ENCODE results near the gene CMC2.

The CMC2 gene

DNA sequence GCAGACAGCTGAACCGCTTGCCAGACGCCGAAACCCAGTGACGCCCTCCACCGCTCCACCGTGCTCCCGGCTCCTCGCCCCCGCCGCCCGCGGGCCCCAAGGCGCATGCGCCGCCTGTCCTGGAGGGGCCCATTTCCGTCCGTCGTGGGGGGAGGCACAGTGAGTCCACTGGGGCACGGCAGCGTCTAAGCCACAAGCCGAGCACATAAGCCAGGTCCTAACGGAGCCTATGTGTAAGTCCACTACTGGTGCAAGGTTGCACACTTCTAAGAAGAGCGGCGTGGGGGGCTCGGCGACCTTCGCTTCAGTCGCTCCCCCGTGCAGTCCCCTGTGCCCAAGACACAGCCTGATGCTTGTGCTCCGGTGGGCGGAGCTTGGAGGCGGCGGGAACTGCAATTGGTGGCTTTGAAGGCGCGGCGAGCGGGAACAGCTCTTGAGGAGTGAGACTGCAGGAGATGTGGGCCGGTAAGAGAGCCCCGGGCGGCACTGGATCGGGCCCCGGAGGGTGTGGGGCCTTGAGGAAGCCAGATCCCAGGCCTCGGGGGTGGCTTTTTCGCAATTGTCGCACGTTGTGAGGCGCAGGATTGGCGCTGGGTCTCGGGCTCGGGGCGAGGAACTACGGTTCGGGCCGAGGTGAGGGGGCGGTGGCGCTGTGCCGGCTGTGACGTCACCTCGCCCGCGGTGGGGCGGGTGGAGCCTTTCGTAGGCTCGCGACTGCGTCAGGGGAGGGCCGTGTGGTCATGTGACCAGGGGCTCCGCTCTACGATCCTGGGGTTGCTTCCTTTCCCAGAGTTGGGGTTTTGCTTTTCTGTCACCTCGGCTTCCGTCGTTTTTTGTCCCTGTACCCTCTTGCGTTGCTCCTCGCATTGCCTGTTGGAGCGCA, at the start of gene CMC2, which contains the start of gene CENPN:
TSS of gene CMC2 (minus strand) at position 73 of the 883 bp plus-strand sequence. CDS start 9,491 bp downstream, outside the sequence.
TSS of gene CENPN (plus strand) at position 402 of the 883 bp plus-strand sequence. CDS start 4,726 bp downstream, outside the sequence.
- peak; percentile 97 for DNase-seq

DNA sequence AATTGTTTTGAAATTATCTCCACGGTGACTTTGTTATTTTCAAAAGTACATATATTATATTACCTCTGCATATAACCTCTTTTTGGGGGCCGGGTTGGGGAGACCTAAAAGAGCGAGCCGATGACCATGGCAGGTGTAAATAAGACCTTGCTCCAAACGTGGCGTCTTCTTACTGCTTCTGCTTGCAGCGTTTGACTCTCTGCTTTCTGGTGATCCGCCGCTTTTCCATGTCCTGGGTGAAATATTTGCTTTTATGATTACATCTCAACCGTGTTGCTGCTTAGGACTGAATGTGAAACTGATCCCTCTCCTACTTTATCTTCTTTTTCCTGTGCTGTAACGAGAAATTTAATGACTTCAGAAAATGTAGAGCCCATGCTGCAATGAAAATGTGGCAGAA, 47.1 kb upstream of the CMC2 start:
- no peak for DNase-seq

DNA sequence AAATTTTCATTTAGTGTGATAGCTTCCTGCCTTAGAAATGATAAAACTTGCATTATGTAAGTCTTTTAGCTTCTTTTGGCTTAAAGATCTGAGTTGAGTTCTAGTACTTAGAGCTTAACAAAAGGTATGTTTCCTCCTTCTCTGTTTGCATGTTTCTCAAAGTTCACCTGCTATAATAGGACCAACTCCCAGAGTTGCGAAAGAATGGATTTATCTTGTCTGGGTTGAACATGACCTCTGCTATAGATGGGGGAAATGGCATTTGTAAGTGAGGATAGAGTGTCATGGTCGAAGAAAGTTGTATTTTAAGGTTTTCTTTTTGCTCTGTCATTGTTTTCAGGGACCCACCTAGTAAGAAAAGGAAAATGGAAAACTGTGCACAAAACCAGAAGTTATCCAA, 36.1 kb upstream of the CMC2 start:
- no peak for DNase-seq

DNA sequence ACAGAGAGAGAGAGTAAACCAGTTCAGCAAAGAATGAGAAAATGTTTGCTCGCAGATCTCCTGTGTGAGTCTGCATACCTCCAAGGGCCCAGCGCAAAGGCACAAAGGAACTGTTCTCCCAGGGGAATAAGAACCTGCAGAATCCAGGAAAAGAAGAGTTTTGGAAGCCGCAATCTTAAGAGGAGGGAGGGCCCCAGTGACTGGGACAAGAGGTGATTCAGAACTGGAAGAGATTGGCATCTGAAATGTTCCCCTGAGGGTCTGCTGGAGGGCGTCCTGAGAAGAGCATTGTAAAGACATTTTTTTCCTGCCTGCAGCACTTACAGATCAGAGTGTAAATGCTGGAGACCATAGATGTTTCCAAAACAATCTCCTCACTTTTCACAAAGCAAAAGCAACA, 35.0 kb upstream of the CMC2 start:
- DNase-seq, result no peak

DNA sequence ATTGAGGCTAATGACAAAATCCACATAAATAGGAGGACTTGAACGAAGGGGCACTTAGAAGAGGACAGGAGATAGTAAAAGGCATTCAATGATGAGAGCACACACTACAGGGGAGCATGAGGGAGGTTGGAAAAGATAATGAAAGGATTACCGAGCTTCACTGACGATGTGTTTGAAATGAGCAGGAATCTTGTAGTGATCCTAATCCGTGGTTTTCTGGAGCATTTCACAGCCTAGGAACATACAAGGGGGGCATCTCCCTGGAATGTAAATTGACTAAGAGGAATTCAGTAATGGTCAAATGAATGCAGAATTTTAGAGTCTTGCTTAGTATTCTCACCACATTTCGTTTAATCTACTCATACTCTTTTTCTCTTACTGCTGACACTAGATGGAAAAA, 34.2 kb upstream of the CMC2 start:
- no peak for DNase-seq

DNA sequence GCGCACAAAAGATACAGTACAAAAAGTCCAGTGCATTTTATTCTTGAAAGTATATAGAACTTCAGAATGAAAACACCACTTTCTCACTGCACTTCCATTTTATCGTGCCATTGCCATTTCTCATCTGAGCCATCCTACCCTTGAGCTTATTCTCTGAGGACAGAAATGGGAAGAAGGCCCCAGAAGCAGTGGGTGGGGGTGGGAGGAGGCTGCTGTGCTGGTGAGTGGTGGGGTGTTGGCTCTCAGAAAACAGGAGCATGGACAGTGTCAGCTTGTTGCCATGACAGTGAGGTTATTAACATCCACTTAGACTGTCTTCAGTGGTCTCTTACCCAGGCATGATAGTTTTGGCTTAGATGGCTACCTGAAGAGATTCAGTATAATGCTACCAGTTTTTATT, 33.4 kb upstream of the CMC2 start:
- DNase-seq, result no peak

DNA sequence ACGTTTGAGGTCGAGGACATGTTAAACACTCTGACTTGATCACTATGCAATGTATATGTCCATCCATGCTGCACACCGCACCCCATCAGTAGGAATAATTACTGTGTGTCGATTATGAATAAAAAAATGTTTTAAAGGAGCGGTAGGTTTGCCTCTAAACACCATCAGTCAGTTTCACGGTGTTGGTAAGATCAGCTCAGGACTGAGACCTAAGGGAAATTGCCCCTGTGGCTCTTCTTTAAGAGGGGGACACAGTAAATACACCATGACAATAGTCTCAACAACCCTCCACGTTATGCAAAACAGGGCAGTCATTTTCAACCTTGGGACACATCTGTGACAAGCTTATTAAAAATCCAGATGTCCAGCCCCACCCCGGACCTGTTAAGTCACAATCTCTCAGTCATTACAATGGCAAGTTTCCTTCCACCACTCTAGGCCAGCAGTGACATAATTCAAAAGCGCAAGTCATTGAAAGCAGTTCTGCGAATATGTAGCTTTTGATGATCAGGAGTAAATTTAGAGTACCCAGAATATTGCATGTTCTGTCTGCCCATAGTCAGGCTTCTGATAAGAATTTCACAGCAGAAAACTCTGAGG, 30.2 kb upstream of the CMC2 start:
- no peak for DNase-seq

DNA sequence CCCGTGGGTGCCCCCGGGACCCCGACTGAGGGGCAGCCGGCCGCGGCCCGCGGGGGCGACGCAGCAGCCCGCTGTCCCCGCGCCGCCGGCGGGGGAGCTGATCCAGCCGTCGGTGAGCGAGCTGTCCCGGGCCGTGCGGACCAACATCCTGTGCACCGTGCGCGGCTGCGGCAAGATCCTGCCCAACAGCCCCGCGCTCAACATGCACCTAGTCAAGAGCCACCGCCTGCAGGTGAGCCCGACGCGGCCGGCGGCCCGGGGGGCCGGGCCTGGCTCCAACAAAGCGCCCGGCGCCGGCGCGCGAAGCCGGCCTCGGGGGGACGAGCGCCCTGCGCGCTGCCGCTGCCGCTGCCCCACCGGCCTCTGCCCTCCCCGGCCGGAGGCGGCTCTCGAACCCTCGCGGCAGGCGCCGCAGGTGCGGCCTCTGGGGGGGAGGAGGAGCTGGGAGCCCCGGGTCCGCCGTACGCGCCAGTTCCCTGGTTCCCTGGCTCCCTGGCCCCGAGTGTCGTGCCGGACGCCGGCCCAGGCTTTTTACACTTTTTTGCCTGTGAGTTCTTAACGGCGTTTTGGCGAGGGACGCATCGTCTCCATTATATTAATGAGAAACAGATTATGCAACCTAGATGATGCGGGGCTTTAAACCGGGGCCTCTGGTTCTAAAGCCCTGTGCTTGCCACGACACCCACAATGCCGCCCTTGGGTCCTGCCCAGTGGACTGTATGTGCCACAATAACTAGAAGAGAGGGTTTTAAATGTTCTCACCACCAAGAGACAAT, 29.5 kb upstream of the CMC2 start:
- peak; percentile 11 to 42 for DNase-seq

DNA sequence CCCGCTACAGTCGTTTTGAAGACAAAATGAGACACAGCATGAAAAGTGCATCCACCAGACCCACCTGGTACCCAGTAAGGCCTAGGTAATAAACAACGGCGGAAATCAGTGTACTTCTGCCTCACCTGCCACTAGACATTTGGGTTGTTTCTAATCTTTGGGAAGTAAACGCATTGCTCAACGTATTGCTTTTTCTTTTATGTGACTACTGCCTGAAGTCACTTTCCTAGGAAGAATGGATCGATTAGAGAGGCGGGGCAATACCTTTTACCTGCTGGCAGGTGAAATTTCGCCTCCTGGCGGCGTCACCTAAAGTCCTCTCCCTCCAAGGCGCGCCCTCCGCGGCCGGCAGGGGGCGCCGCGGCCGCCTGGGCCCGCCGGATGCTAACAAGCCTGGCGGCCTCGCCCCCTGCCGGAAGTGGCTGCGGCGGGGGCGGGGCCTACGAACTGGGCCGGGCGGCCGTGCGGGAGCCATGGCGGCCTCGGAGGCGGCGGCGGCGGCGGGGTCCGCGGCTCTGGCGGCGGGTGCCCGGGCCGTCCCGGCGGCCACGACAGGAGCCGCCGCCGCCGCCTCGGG, 28.8 kb upstream of the CMC2 start, which contains the start of gene ATMIN:
TSS of gene ATMIN (plus strand) at position 445 of the 577 bp plus-strand sequence. CDS start at position 474, 29 bp downstream.
- DNase-seq, result peak; percentile 56 to 60

DNA sequence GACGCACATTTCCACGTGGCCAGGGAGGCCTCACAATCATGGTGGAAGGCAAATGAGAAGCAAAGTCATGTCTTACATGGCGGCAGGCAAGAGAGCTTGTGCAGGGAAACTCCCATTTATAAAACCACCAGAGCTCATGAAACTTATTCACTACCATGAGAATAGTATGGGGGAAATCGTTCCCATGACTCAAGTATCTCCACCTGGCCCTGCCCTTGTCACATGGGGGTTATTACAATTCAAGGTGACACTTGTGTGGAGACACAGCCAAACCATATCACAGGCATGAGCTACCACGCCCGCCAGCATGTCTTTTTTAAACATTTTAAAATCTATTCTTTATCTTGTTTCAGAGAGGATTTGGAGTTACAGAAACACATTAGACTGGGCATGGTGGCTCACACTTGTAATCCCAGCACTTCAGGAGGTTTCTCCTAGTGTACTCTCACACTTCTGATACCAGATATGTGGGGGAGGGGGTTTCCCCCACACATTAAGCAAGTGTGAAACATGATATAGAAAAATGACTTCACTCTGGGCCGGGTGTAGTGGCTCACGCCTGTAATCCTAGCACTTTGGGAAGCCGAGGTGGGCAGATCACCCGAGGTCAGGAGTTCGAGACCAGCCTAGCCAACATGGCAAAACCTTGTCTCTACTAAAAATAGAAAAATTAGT, 23.4 kb upstream of the CMC2 start:
- DNase-seq, result no peak

DNA sequence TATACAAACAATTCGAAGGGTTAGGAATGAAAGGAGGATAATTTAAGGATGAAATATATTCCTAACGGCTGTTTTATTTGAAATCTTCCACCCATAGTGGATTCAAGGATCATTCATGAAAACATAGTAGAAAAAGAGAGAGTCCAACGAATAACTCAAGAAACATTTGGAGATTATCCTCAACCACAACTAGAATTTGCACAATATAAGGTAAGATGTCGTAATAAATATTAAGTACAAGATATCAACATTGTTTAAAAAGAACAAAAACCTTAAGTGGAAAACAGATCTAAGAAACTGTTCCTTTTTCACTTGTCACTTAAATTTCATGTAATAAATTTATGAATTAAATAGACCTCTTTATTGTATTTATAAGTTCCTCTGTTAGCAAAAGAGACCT, 19.7 kb upstream of the CMC2 start:
- no peak for DNase-seq

DNA sequence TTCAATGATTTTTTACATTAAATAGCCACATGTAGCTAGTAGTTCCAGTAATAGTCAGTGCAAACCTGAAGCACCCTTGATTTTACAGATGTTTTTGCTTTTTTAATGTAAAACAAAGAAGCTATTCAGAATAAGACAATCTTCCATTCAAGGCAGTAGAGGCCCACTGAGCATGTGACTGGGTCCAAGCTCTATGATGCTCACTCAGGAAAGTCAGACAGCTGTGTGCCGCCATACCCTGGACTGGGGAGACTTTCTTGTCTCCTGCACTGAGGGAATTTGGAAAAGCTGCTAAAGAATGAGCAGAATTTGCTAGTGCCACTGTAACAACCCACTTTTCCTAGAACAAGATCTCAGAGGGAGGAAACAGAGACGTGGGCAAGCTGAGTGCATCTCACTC, 11.8 kb upstream of the CMC2 start:
- no peak for DNase-seq

DNA sequence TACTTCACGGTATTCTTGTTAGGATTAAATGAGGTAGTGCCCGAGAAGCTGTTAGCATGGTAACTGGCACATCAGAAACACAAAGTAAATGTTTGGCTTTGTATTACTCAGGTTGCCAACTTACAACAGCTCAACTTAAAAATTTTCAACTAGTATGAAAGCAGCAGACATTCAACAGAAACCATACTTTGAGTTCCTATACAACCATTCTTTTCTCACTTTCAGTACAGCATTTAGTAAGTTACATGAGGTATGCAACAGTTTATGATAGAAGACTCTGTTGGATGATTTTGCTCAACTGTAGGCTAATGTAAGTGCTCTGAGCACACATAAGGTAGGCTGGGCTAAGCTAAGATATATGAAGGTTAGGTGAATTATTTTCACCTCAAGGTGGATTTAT, 8.0 kb upstream of the CMC2 start:
- no peak for DNase-seq

DNA sequence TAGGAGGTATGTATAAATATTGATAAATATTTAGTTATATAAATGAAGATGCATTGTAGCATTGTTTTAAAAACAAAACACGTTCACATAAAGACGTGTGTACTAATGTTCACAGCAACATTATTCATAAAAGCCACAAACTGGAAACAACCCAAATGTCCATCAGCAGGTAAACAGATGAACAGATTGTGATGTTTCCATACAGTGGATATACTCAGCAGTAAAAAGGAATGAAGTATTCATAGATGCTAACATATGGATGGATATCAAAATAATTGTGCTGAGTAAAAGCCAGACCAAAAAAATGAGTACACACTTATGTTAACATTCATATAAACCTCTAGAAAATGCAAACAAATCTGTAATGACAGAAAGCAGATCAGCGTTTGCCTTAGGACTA, 6.3 kb upstream of the CMC2 start:
- no peak for DNase-seq

DNA sequence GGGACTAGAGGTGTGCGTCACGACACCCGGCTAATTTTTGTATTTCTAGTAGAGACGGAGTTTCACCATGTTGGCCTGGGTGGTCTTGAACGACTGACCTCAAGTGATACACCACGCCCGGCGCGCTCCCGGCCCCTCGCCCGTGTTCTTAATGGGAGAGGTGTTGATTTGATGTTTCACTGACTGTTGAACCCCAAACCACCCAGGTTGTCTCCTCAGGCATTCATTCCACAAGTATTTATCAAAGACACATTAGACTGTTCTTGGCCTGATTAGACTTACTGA, 1.8 kb upstream of the CMC2 start:
- DNase-seq, result no peak

DNA sequence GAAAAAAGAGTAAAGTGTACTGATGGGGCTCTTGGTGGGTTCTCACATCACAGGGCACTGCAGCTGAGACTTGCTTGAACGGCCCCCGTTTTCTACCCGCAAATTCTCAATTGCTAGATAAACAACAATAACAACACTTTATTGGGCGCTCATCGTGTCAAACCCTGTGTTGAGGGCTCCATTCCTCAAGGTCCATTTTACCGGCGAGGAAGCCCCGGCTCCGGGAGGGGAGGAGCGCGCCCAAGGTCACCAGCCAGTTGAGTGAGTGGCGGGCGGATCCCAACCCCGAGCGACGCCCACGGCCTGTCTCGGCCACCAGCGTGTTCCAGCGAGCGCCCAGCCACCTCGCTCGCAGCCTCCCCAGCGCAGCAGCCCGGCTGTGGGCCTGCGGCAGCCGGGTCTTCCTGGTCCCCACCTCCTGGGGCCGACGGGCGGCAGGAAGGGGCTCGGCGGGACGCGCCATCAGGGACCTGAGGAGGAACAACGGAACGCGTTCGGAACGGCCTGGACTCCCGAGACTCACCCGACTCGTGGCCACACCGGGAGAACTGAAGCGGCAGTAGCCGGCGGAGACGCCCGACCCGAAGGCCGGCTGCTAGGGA, 373 bp downstream of the CMC2 start:
- DNase-seq, result peak; percentile 36 to 51

DNA sequence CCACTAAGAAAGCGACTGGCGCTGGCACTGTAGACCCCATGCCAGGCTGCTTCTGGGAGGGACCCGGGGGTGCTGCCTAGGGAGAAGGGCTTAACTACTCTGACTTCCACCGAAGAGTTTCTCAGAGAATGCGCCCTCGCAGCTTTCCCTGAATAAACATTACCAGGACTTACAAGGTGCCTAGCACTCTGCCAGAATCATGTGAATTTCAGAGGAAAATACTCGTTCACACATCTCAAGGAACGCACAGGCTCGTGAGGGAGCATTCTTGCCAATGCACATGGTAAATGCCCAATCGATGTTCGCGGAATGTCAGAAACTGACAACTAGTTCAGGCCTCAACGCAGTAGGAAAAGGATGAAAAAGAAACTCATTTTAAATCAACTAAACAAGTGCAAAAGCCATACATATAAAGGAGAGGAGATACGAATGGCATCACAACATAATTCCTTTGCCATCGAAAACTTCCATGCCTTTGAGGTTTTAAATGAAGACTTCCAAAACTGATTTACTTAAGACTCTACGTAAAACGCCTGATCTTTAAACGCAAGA, 999 bp downstream of the CMC2 start:
- DNase-seq, result peak; percentile 18 to 39

DNA sequence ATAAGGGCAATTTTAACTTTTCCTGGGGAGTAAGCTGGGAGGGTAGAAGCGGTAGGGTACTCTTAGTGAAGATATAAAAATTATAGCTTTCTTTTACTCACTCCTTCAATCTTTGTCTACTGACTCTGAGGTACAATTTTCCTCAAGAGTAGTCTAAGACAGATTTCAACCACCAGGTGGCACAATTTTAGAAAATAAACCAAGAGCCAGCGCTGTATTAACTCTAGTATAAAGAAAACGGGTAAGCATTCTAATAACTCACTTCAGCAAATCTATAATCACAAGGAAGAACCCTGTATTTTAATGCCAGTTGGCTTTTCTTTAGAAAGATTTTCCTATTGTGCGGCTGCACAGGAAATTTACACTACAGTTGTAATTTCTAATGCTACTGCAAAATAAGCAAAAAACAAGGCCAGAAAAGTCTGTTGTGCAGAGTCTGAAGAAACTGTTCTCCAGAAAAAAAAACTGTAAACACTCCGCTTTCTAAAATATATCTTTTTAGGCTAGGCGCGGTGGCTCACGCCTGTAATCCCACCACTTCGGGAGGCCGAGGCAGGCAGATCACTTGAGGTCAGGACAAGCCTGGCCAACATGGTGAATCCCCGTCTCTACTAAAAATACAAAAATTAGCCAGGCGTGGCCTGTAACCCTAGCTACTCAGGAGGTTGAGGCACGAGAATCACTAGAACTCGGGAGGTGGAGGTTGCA, 1.9 kb downstream of the CMC2 start:
- peak; percentile 76 to 85 for DNase-seq

DNA sequence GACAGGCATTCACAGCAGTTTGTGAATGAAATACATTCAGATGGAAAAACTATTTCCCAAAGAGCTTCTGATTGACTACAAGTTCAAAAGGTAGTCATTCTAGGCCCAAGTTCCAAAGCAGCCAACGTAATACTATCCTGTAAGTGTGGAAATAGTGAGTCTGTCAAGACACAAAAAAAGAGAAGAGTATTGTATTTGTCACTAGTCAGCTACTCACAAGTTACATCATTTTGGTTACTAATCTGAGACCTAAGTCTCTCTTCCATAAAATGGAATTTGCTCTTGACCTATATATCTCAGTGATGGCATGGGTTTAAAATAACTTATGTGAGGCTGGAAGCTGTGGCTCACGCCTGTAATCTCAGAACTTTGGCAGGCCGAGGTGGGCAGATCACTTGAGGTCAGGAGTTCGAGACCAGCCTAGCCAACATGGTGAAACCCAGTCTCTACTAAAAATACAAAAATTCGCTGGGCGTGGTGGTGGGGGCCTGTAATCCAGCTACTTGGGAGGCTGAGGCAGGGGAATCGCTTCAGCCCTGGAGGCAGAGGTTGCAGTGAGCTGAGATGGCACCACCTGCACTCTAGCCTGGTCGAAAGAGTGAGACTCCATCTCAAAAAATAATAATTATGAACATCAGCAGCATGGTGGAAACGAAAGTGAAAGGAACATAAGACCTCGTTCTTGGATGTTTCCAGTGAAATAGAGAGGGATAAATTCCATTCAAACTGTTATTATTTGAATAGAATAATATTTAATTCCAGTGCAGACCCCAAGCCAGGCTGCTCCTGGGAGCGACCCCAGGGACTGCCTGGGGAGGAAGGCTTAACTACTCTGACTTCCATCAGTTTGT, 2.9 kb downstream of the CMC2 start:
- no peak for DNase-seq

DNA sequence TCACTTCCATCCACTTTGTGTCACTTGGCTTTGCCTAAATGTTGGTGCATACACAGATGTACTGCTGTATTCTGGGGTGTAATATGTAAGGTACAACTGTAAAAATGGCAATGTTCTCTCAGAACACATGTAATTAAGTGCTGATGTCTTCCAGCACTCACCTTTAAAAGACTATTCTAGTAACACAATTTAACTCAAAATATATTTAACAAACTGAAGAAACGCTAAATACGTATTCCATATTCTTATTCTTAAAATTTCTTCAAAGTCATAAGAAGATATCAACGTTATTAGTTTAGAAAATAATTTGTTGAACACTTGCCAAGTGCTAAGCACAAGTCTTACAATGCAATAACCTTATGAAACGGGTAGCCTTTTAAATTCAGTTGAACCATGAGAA, 3.6 kb downstream of the CMC2 start:
- DNase-seq, result no peak

Measured in Kasumi-1 (cell line).